GM18951 (cell line): Measurements from ENCODE around the gene UBE2C.

ENCODE experiments used
- POLR2A ChIP-seq: IDR thresholded peaks from 4 replicates; pipeline ENCODE4 v1.6.1; 2011; ENCODE audit warnings: mild to moderate bottlenecking; ENCODE audit not compliant: insufficient read length, insufficient read depth; ENCODE audit errors: extremely low read depth
- in situ Hi-C: fragments of 300-500 bp; cut with MboI; formaldehyde crosslinking; loops from one replicate; pipeline ENCODE4 v1.12.0; 2022; ENCODE audit warnings: low sequenced_read_pairs, mixed read lengths, inconsistent platforms; ENCODE audit not compliant: unreplicated experiment

The UBE2C gene

GRCh38 chr20:45866454-45866853 is 54.0 kb downstream of the UBE2C start:
- in situ Hi-C loops = no loop called here
- no peak for TF ChIP-seq POLR2A
